GM19463 (cell line): ENCODE data around the gene ABCC8.
A peak's percentile ranks its signal among the peaks of the same experiment; 100 is the strongest.

Experiments
- ATAC-seq: cut with Tn5 transposase; IDR thresholded peaks from one replicate; pipeline ENCODE4 v1.9.1; 2021; ENCODE audit warnings: mild to moderate bottlenecking, moderate library complexity; ENCODE audit not compliant: unreplicated experiment

Gene ABCC8

GRCh38 chr11:17389211-17389956 is 87.3 kb downstream of the ABCC8 start:
- peak; percentile 62 for ATAC-seq

- ATAC-seq: peak; percentile 51
These were observed 87.9 kb downstream of the ABCC8 start, which contains the start of gene KCNJ11 for GRCh38 chr11:17388609-17389210. KCNJ11 (minus strand) TSS chr11:17388659; CDS start chr11:17388091, 568 bp downstream.

DNA sequence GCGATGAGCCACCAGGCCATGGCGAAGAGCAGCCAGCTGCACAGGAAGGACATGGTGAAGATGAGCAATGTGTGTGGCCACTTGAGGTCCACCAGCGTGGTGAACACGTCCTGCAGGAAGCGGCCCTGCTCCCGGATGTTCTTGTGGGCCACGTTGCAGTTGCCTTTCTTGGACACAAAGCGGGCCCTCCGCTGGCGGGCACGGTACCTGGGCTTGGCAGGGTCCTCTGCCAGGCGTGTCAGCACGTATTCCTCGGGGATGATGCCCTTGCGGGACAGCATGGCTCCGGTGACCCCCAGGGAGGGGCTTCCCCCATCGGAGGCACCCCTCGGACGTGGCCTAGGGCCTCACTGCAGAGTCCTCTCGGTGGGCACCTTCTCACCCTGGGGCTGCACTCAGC is 88.8 kb downstream of the ABCC8 start:
- no peak for ATAC-seq

DNA sequence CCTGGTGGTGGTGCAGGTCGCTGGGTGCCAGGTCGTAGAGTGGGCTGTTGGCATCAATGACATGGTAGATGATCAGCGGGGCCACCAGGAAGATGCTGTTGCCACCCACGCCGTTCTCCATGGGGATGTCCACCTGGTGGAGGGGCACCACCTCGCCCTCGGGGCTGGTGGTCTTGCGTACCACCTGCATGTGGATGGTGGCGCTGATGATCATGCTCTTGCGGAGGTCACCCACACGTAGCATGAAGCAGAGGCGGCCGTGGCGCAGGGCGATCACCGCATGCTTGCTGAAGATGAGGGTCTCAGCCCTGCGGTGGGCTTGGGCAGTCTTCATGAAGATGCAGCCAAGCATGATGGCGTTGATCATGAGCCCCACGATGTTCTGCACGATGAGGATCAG is 89.4 kb downstream of the ABCC8 start:
- ATAC-seq: no peak

DNA sequence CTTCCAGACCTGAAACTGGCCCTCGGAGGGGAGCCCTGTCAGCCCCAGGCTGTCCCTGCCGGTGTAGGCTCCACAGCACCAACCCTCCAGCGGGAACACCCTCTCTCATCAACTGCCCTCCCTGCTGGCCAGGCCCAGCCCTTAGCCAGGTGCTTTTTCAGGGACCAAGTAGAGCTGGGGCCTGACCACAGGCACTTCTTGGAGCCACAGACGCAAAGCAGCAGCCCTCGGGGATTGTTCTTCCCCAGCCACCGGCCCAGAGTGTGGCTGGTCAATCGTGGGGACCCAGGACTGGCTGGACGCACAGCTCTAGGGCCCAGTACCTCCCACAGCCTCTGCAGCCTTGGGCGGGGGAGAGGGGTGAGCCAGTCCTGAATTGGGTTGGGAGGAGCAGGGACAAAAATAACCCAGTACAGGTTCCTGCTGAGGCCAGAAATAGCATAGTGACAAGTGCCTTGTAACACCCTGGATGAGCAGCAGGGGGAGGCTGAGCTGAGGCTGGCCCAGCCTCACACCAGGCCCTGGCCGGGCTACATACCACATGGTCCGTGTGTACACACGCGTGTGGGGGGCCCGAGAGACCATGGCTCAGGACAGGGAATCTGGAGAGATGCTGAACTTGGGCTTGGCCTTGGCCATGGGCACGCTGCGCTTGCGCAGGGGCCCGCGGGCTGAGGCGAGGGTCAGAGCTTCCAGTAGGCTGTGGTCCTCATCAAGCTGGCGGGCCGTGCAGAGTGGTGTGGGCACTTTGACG is 90.1 kb downstream of the ABCC8 start:
- ATAC-seq: peak; percentile 41

- ATAC-seq: no peak
These were observed 90.7 kb downstream of the ABCC8 start for GRCh38 chr11:17385926-17386325.

GRCh38 chr11:17385492-17385891 is 91.2 kb downstream of the ABCC8 start:
- no peak for ATAC-seq

DNA sequence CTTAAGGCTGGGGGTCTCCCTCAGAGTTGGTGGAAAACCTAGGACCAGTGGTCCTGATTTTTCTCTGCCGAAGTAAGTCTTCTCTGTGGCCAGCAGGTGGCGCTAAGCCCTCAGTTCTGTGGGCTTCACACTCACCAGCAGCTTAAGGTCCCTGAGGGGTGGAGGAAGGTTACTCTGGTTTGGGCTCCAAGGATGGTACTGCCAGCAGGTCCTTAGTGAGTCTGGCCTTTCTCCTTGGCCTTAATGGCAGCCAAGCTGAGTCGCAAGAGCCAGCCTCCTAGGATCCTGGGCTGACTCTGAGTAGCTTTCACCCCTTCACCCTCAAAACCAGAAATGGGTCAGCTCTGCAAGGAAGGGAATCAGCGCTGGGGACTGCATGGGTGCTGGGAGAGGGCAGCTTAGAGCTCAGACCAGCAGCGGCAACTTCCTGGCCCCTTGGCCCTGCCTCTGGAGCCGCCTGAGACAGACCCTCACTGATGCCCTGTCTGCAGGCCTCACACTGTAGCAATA is 92.6 kb downstream of the ABCC8 start:
- peak; percentile 52 for ATAC-seq

DNA sequence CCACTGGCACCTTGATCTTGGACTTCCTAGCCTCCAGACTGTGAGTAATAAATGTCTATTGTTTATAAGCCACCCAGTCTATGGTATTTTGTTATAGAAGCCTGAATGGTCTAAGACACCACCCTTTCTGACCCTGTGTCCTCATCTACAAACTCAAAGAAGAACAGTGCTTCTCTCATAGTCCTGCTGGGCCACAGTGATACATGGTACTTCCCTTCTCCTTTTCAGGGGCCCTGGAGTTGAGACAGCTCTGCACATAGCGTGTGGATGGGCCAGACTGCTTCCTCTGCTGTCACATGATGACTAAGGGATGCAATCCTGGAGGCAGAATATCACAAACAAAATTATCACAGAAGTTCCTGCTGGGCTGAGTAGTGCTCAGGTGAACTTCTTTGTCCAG is 93.2 kb downstream of the ABCC8 start:
- ATAC-seq: no peak

- ATAC-seq: no peak
These were observed 94.5 kb downstream of the ABCC8 start for GRCh38 chr11:17382046-17382728.

DNA sequence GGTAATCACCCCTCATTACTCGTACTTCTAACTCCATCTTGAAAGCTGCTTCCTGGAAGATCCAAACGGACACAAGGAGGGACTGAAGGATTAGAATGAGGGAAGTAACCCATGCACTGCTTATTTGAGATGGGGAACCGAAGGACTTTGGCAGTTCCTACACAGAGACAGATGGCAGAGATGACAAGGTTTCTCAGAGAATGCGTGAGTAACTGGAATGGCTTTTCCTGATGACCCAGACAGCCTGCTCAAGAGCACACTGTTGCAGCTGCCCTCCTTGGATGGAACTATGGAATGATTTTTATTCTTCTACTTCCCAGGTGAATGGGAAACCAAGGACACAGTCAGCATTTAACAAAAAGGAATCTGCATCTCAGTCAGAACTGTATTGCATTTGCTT is 95.5 kb downstream of the ABCC8 start:
- no peak for ATAC-seq

DNA sequence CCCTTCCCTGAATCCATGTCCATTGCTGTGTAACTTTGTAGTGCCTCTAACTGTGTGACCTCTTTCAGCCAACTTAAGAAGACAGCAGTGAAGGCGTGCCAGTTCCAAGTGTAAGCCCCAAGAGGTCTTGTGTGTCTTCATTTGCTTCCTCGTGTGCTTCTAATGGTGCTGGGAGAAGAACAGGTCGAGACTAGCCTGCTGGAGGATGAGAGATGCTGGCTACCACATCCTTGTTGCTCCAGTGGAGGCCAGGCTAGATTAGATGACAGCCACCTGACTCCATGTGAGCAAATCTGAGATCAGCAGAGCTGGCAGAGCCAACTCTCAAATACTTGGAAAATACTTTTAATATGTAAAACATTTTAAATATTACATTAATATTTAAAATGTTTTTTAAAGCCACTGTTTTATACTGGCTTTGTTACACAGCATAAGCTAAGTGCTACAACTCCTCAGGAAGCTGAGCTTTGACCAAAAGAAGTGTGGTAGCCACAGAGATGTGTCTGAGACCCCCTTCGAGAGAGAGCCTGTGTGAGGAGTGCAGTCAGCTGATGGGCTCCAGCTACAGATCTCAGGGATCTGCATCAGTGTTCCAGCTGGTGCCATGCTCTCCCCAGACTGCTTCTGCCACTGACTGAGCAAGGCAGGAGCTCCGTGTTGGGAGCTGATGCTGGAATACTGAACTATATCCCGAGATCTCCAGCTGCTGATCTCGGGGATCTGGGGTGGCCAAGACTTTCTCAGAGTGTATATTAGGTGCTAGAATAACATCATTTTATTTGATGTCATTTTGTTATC is 97.1 kb downstream of the ABCC8 start:
- no peak for ATAC-seq

GRCh38 chr11:17378655-17379054 is 98.0 kb downstream of the ABCC8 start:
- no peak for ATAC-seq

- ATAC-seq: no peak
These were observed 100.2 kb downstream of the ABCC8 start for GRCh38 chr11:17376493-17376892.

GRCh38 chr11:17375547-17375946 is 101.1 kb downstream of the ABCC8 start:
- ATAC-seq: no peak

GRCh38 chr11:17371614-17372013 is 105.0 kb downstream of the ABCC8 start:
- no peak for ATAC-seq

GRCh38 chr11:17369684-17370243 is 106.9 kb downstream of the ABCC8 start:
- ATAC-seq: no peak

GRCh38 chr11:17369094-17369493 is 107.6 kb downstream of the ABCC8 start:
- no peak for ATAC-seq

DNA sequence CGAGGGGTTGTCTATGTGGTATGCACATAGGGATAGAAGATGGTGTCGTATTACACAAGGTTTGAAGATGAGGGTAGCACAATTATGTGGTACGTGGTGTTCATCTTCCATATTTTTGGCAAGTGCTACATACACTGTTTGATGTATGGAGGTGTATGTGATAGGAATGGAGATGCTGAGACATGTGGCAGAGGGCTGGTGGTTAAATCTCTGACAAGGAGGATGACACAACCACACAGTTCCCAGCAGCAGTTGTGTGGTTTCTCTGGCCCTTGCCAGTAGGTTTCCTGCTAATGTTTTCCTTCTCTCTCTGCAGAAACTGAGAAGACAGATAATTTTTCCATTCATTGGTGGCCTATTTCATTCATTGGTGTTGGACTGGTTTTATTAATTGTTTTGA is 108.1 kb downstream of the ABCC8 start:
- no peak for ATAC-seq

DNA sequence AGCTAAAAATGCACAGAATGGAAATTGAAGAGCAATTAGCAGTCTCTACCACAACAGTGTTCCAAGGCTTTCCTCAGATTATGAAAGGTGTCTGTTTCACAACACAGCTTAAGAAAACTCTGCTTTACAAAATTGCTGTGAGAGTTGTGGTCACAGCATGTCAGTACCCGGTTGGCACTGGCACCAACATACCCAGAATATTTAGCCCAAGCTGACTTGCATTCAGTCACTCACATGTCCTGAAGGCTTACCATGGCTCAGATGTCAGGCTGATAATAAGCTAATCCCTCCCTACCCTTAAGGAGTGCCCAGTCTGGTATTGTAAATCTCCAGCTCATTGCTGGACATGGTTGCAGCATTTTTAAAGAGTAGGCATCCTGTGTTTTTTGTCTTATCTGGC is 110.2 kb downstream of the ABCC8 start:
- ATAC-seq: no peak
